Measurements from ENCODE around the gene MPPED1. TPM values are rescaled to one million over a fixed set of nuclear protein-coding genes. Genes with fewer than 3 reads are reported as not detected.

The MPPED1 gene
- total RNA-seq, 1 donor from 2014 or later, result not detected

DNA sequence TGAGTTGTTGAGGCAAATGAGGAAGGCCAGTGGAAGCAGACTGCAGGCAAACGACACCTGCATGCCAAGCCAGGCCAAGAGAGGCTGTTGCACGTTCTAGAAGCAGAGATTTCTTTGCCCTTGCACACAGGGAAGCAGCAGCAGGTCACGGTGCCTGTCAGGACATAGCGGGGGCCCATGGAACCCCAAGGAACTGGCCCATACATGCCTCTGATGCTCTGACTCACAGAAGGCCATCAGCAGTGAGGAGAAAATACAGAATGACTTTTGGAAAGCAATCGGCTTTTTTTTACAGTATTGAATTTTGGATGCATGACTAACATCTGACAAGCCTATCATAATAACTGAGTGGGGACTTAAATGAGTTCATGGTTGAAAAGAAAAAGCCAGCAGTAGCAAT is 123.9 kb downstream of the MPPED1 start:
- Histone ChIP-seq H4K20me1 (ENCODE audit: insufficient read depth, low read length) (no peaks in the 10 kb centered on the region), H3K9me3 (ENCODE audit: insufficient read depth, low read depth, low read length) (no peaks in the 10 kb centered on the region), H3K79me2 (ENCODE audit: insufficient read depth, low read length) (no peaks in the 10 kb centered on the region), H3K27ac (ENCODE audit: low read depth, low read length) (no peak overlapping the region), H3K36me3 (ENCODE audit: insufficient read depth, low read length) (no peaks in the 10 kb centered on the region), H3K4me2 (ENCODE audit: low read length) (no peak overlapping the region), H3K4me1 (ENCODE audit: insufficient read depth, low read length) (no peaks in the 10 kb centered on the region), H3K4me3 (ENCODE audit: insufficient read depth, low read depth, low read length) (no peak overlapping the region), H3K27me3 (ENCODE audit: insufficient read depth, low read length) (no peaks in the 10 kb centered on the region), H2AFZ (ENCODE audit: low read depth, low read length) (no peak overlapping the region), H3K9ac (ENCODE audit: low read length) (no peak overlapping the region)
- H3K4me1 Mint-ChIP-seq (ENCODE audit: low read depth, unreplicated experiment), result peaks cover 5% of the 10 kb centered on the region
- H3K27ac Mint-ChIP-seq (ENCODE audit: unreplicated experiment), result no peak overlapping the region
- H3K4me3 Mint-ChIP-seq (ENCODE audit: unreplicated experiment), result no peak overlapping the region
- DNase-seq (ENCODE audit: low read depth), result no peak
- H3K9me3 Mint-ChIP-seq (ENCODE audit: unreplicated experiment), result no peaks in the 10 kb centered on the region
- TF ChIP-seq, protein P1, sequence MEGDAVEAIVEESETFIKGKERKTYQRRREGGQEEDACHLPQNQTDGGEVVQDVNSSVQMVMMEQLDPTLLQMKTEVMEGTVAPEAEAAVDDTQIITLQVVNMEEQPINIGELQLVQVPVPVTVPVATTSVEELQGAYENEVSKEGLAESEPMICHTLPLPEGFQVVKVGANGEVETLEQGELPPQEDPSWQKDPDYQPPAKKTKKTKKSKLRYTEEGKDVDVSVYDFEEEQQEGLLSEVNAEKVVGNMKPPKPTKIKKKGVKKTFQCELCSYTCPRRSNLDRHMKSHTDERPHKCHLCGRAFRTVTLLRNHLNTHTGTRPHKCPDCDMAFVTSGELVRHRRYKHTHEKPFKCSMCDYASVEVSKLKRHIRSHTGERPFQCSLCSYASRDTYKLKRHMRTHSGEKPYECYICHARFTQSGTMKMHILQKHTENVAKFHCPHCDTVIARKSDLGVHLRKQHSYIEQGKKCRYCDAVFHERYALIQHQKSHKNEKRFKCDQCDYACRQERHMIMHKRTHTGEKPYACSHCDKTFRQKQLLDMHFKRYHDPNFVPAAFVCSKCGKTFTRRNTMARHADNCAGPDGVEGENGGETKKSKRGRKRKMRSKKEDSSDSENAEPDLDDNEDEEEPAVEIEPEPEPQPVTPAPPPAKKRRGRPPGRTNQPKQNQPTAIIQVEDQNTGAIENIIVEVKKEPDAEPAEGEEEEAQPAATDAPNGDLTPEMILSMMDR (IDR thresholded peaks at IDR 0.05; ENCODE audit: insufficient read depth, low read depth, low read length), result no peak
- TF ChIP-seq EZH2 (IDR thresholded peaks at IDR 0.05; ENCODE audit: insufficient read depth, low read length), result no peak
- peaks cover 30% of the 10 kb centered on the region for H3K27me3 Mint-ChIP-seq (ENCODE audit: low read depth, unreplicated experiment)
- no peaks in the 10 kb centered on the region for H3K36me3 Mint-ChIP-seq (ENCODE audit: low read depth, unreplicated experiment)
- FAIRE-seq, result no peak

DNA sequence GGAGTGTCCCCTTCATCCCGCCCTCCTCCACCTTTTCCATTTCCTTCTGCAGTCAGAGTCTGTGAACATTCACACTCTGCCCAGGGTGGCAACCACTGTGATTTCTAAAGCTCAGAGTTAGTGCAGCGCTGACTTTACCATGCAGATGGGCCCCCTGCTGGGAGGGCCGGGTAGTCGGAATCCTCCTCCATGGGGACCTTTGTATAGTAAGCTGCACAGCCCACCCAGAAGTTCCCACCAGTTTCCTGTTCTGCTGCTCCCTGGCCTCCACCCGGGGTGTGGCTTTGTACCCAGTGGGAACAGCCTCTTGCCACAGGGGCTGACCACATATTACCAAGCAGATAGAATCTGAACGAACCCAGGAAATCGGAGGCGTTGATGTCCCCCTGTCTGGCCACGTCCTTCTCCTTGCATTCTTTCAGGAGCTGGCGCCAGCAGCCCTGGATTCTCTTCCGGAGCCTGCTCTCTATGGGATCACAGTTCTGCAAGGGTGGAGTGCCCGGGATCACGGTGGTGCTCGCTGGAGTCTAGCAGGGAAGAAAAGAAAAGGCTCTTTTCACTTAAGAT is 125.3 kb downstream of the MPPED1 start:
- H3K36me3 Mint-ChIP-seq (ENCODE audit: low read depth, unreplicated experiment), result no peaks in the 10 kb centered on the region
- Histone ChIP-seq H2AFZ (ENCODE audit: low read depth, low read length) (no peak overlapping the region), H3K4me2 (ENCODE audit: low read length) (no peak overlapping the region), H3K79me2 (ENCODE audit: insufficient read depth, low read length) (no peaks in the 10 kb centered on the region), H3K9me3 (ENCODE audit: insufficient read depth, low read depth, low read length) (no peaks in the 10 kb centered on the region), H3K4me1 (ENCODE audit: insufficient read depth, low read length) (no peaks in the 10 kb centered on the region), H3K27ac (ENCODE audit: low read depth, low read length) (no peak overlapping the region), H3K36me3 (ENCODE audit: insufficient read depth, low read length) (no peaks in the 10 kb centered on the region), H3K27me3 (ENCODE audit: insufficient read depth, low read length) (no peaks in the 10 kb centered on the region), H3K4me3 (ENCODE audit: insufficient read depth, low read depth, low read length) (no peak overlapping the region), H3K9ac (ENCODE audit: low read length) (no peak overlapping the region), H4K20me1 (ENCODE audit: insufficient read depth, low read length) (no peaks in the 10 kb centered on the region)
- H3K27ac Mint-ChIP-seq (ENCODE audit: unreplicated experiment), result no peak overlapping the region
- H3K4me1 Mint-ChIP-seq (ENCODE audit: low read depth, unreplicated experiment), result peaks cover 5% of the 10 kb centered on the region
- H3K27me3 Mint-ChIP-seq (ENCODE audit: low read depth, unreplicated experiment), result peaks cover 38% of the 10 kb centered on the region
- DNase-seq (ENCODE audit: low read depth), result no peak
- no peak overlapping the region for H3K4me3 Mint-ChIP-seq (ENCODE audit: unreplicated experiment)
- FAIRE-seq, result no peak
- no peaks in the 10 kb centered on the region for H3K9me3 Mint-ChIP-seq (ENCODE audit: unreplicated experiment)
- TF ChIP-seq EZH2 (IDR thresholded peaks at IDR 0.05; ENCODE audit: insufficient read depth, low read length), result no peak

DNA sequence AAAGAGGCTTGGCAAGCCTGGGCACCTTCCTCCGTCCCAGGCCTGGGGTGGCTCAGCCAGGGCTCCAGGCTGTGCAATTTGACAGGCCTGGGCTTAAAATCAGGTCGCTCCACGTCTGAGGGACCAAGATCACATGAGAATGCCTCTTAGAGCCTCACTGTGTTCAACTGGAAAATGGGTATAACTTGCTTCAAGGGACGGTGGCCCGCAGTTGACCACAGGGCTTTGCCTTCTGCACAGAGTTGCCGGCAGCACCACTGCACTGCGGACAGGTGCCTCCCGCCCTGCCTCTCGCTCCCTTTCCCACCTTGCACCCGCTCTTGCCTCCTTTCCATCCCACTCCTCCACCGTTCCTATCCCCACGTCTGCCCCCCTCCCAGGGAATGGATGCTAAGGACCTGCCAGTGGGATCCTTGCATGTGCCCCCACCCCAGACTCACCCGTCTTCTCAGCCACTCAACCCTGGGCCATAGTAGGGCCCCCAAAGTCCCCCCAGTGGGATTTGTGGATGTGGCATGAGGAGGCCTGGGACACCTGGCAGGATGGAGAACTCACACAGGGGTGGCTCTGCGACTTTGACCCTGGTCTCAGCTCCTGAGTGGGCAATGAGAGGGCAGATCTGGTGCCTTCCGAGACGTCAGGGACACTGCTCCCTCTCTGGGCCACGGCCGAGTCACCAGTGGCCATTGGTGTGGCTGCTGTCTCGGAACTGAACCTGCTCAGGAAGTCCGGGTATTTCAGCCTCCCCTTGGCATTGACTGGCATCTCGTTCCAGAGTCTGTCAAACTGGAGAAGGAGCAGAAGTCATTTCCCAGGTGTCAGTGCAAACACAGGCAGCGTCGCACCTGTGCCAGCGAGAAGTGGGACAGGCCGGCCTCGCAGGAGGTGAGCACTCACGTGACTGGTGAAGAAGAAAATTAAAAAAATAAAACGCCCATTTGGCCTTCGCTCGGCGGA is 128.0 kb downstream of the MPPED1 start:
- no peaks in the 10 kb centered on the region for H3K36me3 Mint-ChIP-seq (ENCODE audit: low read depth, unreplicated experiment)
- no peaks in the 10 kb centered on the region for H3K9me3 ChIP-seq (ENCODE audit: insufficient read depth, low read depth, low read length)

More for the DNA sequence above, 128.0 kb downstream of the MPPED1 start:
- Mint-ChIP-seq H3K9me3 (ENCODE audit: unreplicated experiment) (no peaks in the 10 kb centered on the region), H3K27me3 (ENCODE audit: low read depth, unreplicated experiment) (peaks cover 45% of the 10 kb centered on the region), H3K27ac (ENCODE audit: unreplicated experiment) (no peak overlapping the region), H3K4me3 (ENCODE audit: unreplicated experiment) (no peak overlapping the region), H3K4me1 (ENCODE audit: low read depth, unreplicated experiment) (peaks cover 5% of the 10 kb centered on the region)
- no peaks in the 10 kb centered on the region for H3K4me1 ChIP-seq (ENCODE audit: insufficient read depth, low read length)
- FAIRE-seq (no peak), DNase-seq (ENCODE audit: low read depth) (no peak)
- TF ChIP-seq EZH2 (IDR thresholded peaks at IDR 0.05; ENCODE audit: insufficient read depth, low read length), result no peak
- TF ChIP-seq, protein P1 (IDR thresholded peaks at IDR 0.05; ENCODE audit: insufficient read depth, low read depth, low read length), result no peak
- no peaks in the 10 kb centered on the region for H3K27me3 ChIP-seq (ENCODE audit: insufficient read depth, low read length)
- H3K4me3 ChIP-seq (ENCODE audit: insufficient read depth, low read depth, low read length), result no peak overlapping the region
- no peaks in the 10 kb centered on the region for H4K20me1 ChIP-seq (ENCODE audit: insufficient read depth, low read length)
- H3K4me2 ChIP-seq (ENCODE audit: low read length), result no peak overlapping the region
- H3K27ac ChIP-seq (ENCODE audit: low read depth, low read length), result no peak overlapping the region
- H2AFZ ChIP-seq (ENCODE audit: low read depth, low read length), result no peak overlapping the region
- no peaks in the 10 kb centered on the region for H3K36me3 ChIP-seq (ENCODE audit: insufficient read depth, low read length)
- no peak overlapping the region for H3K9ac ChIP-seq (ENCODE audit: low read length)
- H3K79me2 ChIP-seq (ENCODE audit: insufficient read depth, low read length), result no peaks in the 10 kb centered on the region

All from astrocyte (in vitro differentiated cells and primary cell).